GM23338 (cell line): ENCODE results near the gene SETBP1. TPM values are rescaled to one million over a fixed set of nuclear protein-coding genes. Genes with fewer than 3 reads are reported as not detected.

Source experiments
- ATAC-seq: fragments of 200-7000 bp; cut with Tn5 transposase; 3 replicates; pipeline ENCODE4 v1.9.1; 2020
- DNase-seq: peaks from one replicate; pipeline ENCODE4 v3.0.0-alpha.2; 2015; ENCODE audit warnings: low spot score
- H2AFZ ChIP-seq: fragments of 200-600 bp; sonication (generic); 2 replicates; pipeline ENCODE4 v1.8.0; 2016; ENCODE audit warnings: antibody characterized with exemption, mild to moderate bottlenecking, moderate library complexity
- H3F3A ChIP-seq: fragments of 200-600 bp; sonication (generic); replicated peaks from 2 replicates; pipeline ENCODE4 v1.8.0; 2017; ENCODE audit warnings: antibody characterized with exemption, mixed run types, low read depth
- H3K27ac ChIP-seq: fragments of 200-600 bp; sonication (generic); 2 replicates; pipeline ENCODE4 v1.6.1; 2016; ENCODE audit warnings: low read depth
- H3K27me3 ChIP-seq: fragments of 200-600 bp; sonication (generic); 2 replicates; pipeline ENCODE4 v1.8.0; 2016; ENCODE audit warnings: mild to moderate bottlenecking, mixed run types, moderate library complexity; ENCODE audit not compliant: insufficient read depth
- H3K36me3 ChIP-seq: fragments of 200-600 bp; sonication (generic); 2 replicates; pipeline ENCODE4 v1.8.0; 2016; ENCODE audit warnings: mild to moderate bottlenecking; ENCODE audit not compliant: insufficient read depth
- H3K4me1 ChIP-seq: fragments of 200-600 bp; sonication (generic); 2 replicates; pipeline ENCODE4 v1.8.0; 2016; ENCODE audit warnings: mild to moderate bottlenecking, moderate library complexity; ENCODE audit not compliant: insufficient read depth
- H3K4me2 ChIP-seq: fragments of 200-600 bp; sonication (generic); 2 replicates; pipeline ENCODE4 v1.7.1; 2017; ENCODE audit warnings: mixed run types
- H3K4me3 ChIP-seq: fragments of 200-600 bp; sonication (generic); 2 replicates; pipeline ENCODE4 v1.6.1; 2016; ENCODE audit warnings: mixed run types
- H3K79me2 ChIP-seq: fragments of 200-600 bp; sonication (generic); replicated peaks from 2 replicates; pipeline ENCODE4 v1.8.0; 2017; ENCODE audit warnings: mild to moderate bottlenecking; ENCODE audit not compliant: insufficient read depth
- H3K9me2 ChIP-seq: fragments of 200-600 bp; sonication (generic); 2 replicates; pipeline ENCODE4 v1.8.0; 2017; ENCODE audit not compliant: insufficient read depth
- H4K20me1 ChIP-seq: fragments of 200-600 bp; sonication (generic); replicated peaks from 2 replicates; pipeline ENCODE4 v1.8.0; 2017; ENCODE audit warnings: mild to moderate bottlenecking; ENCODE audit not compliant: insufficient read depth
- H3K27ac Mint-ChIP-seq: 2 replicates; pipeline ENCODE4 v1.8.0; 2020; ENCODE audit warnings: inconsistent platforms, mild to moderate bottlenecking, moderate library complexity, mixed read lengths
- H3K27me3 Mint-ChIP-seq: 3 replicates; pipeline ENCODE4 v1.8.0; 2022; ENCODE audit warnings: low read depth, mild to moderate bottlenecking, moderate library complexity, mixed read lengths, inconsistent platforms; ENCODE audit not compliant: insufficient read depth, poor library complexity
- H3K36me3 Mint-ChIP-seq: 3 replicates; pipeline ENCODE4 v1.8.0; 2021; ENCODE audit warnings: low read depth, mild to moderate bottlenecking, inconsistent platforms, moderate library complexity, mixed read lengths
- H3K4me1 Mint-ChIP-seq: 3 replicates; pipeline ENCODE4 v1.8.0; 2020; ENCODE audit warnings: mild to moderate bottlenecking, inconsistent platforms, mixed read lengths
- H3K4me3 Mint-ChIP-seq: 3 replicates; pipeline ENCODE4 v1.8.0; 2021; ENCODE audit warnings: moderate library complexity, mild to moderate bottlenecking, inconsistent platforms, mixed read lengths
- H3K9me3 Mint-ChIP-seq: 3 replicates; pipeline ENCODE4 v1.8.0; 2020; ENCODE audit warnings: moderate library complexity, mild to moderate bottlenecking, inconsistent platforms, mixed read lengths
- CREB1 ChIP-seq: fragments of 250-450 bp; sonication (Bioruptor Pico); IDR thresholded peaks from 2 replicates; pipeline ENCODE4 v1.5.0; 2020; ENCODE audit warnings: low read depth, mild to moderate bottlenecking, moderate library complexity
- ETS1 ChIP-seq: IDR thresholded peaks from 2 replicates; pipeline ENCODE4 v1.6.1; 2016; ENCODE audit warnings: antibody characterized with exemption
- EZH2 ChIP-seq: fragments of 200-600 bp; sonication (generic); IDR thresholded peaks from one replicate; pipeline ENCODE4 v1.8.0; 2017; ENCODE audit warnings: antibody characterized with exemption, mild to moderate bottlenecking, low read depth; ENCODE audit not compliant: unreplicated experiment
- EZH2phosphoT487 ChIP-seq: fragments of 200-600 bp; sonication (generic); IDR thresholded peaks from one replicate; pipeline ENCODE4 v1.8.1; 2018; ENCODE audit warnings: antibody characterized with exemption; ENCODE audit not compliant: unreplicated experiment
- JUNB ChIP-seq: IDR thresholded peaks from one replicate; pipeline ENCODE4 v1.6.1; 2016; ENCODE audit warnings: antibody characterized with exemption; ENCODE audit not compliant: unreplicated experiment
- NANOG ChIP-seq: IDR thresholded peaks from 2 replicates; pipeline ENCODE4 v1.6.1; 2016; ENCODE audit warnings: antibody characterized with exemption, borderline replicate concordance
- POLR2AphosphoS5 ChIP-seq: IDR thresholded peaks from 2 replicates; pipeline ENCODE4 v1.6.1; 2016; ENCODE audit warnings: antibody characterized with exemption, low read depth
- REST ChIP-seq: IDR thresholded peaks from one replicate; pipeline ENCODE4 v1.6.1; 2018; ENCODE audit warnings: antibody characterized with exemption; ENCODE audit not compliant: unreplicated experiment
- STAT1 ChIP-seq: IDR thresholded peaks from one replicate; pipeline ENCODE4 v1.6.1; 2016; ENCODE audit warnings: antibody characterized with exemption; ENCODE audit not compliant: unreplicated experiment
- ZNF114 ChIP-seq: fragments of 250-450 bp; sonication (Bioruptor Pico); IDR thresholded peaks from 2 replicates; pipeline ENCODE4 v1.5.0; 2020; ENCODE audit warnings: mild to moderate bottlenecking, moderate library complexity
- ZNF331 ChIP-seq: fragments of 250-450 bp; sonication (Bioruptor Pico); IDR thresholded peaks from 2 replicates; pipeline ENCODE4 v1.5.0; 2020; ENCODE audit warnings: low read depth, mild to moderate bottlenecking, moderate library complexity
- polyA plus RNA-seq: library from polyadenylated mRNA; unstranded; fragments of >200 nt; fragmentation: Nextera tagmentation; extraction: Ambion mirVana; gene quantifications from 2 replicates; pipeline ENCODE4 v1.2.1, GENCODE V29; 2016
- total RNA-seq: library from RNA; depleted of rRNA; stranded (reverse); fragments of >200 nt; shearing (Covaris generic); gene quantifications from 2 replicates; pipeline ENCODE4 v1.2.3, GENCODE V29; 2014
- TF ChIP-seq, protein P1 (sequence below), 2 experiments: fragments of 200-600 bp in 1 of 2; sonication (generic) in 1 of 2; conservative IDR thresholded peaks; 2 replicates each; pipeline versions ENCODE4 v1.5.1 to v1.6.1; 2016 to 2017; ENCODE audit warnings: antibody characterized with exemption in 2 of 2, low read depth in 2 of 2, mild to moderate bottlenecking in 2 of 2, moderate library complexity in 1 of 2
- TF ChIP-seq, protein P2 (sequence below): fragments of 250-450 bp; sonication (Bioruptor Pico); IDR thresholded peaks from 2 replicates; pipeline ENCODE4 v1.5.0; 2020; ENCODE audit warnings: mild to moderate bottlenecking, moderate library complexity

SETBP1 gene
- total and polyA plus RNA-seq, 2 experiments from 2014 or later = 1.6 to 5.5 TPM

DNA sequence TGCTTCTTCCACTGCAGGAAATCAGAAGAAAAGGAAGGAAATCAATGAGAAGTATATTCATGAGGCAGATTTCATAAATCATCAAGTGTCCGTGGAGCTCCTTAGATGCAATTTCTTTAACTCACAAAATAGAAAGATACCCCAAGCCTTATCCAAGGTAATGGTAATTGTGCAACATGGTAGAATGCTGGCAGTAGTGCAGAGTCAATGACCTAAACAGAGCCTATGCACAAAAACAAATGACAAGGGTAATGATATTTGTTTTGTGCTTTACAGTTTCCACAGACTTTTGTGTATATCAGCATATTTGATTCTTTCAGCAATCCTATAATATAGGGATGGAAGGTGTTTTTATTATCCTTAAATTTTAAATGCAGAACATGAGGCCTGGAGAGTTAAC, 102.7 kb downstream of the SETBP1 start:
- TF ChIP-seq EZH2phosphoT487 (no peak), STAT1 (no peak), ETS1 (no peak), REST (no peak), EZH2 (no peak), ZNF331 (CRISPR knock-in tag) (no peak), NANOG (no peak), CREB1 (CRISPR knock-in tag) (no peak), ZNF114 (no peak), POLR2AphosphoS5 (no peak), JUNB (no peak)
- TF ChIP-seq, protein P1, sequence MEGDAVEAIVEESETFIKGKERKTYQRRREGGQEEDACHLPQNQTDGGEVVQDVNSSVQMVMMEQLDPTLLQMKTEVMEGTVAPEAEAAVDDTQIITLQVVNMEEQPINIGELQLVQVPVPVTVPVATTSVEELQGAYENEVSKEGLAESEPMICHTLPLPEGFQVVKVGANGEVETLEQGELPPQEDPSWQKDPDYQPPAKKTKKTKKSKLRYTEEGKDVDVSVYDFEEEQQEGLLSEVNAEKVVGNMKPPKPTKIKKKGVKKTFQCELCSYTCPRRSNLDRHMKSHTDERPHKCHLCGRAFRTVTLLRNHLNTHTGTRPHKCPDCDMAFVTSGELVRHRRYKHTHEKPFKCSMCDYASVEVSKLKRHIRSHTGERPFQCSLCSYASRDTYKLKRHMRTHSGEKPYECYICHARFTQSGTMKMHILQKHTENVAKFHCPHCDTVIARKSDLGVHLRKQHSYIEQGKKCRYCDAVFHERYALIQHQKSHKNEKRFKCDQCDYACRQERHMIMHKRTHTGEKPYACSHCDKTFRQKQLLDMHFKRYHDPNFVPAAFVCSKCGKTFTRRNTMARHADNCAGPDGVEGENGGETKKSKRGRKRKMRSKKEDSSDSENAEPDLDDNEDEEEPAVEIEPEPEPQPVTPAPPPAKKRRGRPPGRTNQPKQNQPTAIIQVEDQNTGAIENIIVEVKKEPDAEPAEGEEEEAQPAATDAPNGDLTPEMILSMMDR (conservative IDR thresholded peaks at IDR 0.05; ENCODE audit: low read depth in 2 of 2) = no peak
- TF ChIP-seq, protein P2, sequence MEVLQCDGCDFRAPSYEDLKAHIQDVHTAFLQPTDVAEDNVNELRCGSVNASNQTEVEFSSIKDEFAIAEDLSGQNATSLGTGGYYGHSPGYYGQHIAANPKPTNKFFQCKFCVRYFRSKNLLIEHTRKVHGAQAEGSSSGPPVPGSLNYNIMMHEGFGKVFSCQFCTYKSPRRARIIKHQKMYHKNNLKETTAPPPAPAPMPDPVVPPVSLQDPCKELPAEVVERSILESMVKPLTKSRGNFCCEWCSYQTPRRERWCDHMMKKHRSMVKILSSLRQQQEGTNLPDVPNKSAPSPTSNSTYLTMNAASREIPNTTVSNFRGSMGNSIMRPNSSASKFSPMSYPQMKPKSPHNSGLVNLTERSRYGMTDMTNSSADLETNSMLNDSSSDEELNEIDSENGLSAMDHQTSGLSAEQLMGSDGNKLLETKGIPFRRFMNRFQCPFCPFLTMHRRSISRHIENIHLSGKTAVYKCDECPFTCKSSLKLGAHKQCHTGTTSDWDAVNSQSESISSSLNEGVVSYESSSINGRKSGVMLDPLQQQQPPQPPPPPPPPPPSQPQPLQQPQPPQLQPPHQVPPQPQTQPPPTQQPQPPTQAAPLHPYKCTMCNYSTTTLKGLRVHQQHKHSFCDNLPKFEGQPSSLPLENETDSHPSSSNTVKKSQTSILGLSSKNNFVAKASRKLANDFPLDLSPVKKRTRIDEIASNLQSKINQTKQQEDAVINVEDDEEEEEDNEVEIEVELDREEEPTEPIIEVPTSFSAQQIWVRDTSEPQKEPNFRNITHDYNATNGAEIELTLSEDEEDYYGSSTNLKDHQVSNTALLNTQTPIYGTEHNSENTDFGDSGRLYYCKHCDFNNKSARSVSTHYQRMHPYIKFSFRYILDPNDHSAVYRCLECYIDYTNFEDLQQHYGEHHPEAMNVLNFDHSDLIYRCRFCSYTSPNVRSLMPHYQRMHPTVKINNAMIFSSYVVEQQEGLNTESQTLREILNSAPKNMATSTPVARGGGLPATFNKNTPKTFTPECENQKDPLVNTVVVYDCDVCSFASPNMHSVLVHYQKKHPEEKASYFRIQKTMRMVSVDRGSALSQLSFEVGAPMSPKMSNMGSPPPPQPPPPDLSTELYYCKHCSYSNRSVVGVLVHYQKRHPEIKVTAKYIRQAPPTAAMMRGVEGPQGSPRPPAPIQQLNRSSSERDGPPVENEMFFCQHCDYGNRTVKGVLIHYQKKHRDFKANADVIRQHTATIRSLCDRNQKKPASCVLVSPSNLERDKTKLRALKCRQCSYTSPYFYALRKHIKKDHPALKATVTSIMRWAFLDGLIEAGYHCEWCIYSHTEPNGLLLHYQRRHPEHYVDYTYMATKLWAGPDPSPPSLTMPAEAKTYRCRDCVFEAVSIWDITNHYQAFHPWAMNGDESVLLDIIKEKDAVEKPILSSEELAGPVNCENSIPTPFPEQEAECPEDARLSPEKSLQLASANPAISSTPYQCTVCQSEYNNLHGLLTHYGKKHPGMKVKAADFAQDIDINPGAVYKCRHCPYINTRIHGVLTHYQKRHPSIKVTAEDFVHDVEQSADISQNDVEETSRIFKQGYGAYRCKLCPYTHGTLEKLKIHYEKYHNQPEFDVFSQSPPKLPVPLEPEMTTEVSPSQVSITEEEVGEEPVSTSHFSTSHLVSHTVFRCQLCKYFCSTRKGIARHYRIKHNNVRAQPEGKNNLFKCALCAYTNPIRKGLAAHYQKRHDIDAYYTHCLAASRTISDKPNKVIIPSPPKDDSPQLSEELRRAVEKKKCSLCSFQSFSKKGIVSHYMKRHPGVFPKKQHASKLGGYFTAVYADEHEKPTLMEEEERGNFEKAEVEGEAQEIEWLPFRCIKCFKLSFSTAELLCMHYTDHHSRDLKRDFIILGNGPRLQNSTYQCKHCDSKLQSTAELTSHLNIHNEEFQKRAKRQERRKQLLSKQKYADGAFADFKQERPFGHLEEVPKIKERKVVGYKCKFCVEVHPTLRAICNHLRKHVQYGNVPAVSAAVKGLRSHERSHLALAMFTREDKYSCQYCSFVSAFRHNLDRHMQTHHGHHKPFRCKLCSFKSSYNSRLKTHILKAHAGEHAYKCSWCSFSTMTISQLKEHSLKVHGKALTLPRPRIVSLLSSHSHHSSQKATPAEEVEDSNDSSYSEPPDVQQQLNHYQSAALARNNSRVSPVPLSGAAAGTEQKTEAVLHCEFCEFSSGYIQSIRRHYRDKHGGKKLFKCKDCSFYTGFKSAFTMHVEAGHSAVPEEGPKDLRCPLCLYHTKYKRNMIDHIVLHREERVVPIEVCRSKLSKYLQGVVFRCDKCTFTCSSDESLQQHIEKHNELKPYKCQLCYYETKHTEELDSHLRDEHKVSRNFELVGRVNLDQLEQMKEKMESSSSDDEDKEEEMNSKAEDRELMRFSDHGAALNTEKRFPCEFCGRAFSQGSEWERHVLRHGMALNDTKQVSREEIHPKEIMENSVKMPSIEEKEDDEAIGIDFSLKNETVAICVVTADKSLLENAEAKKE (CRISPR knock-in tag) = no peak
- H3K27ac Mint-ChIP-seq = no peak overlapping the region

More for the DNA sequence above, 102.7 kb downstream of the SETBP1 start:
- Mint-ChIP-seq H3K4me1 (peaks cover 22% of the 10 kb centered on the region), H3K4me3 (no peak overlapping the region), H3K9me3 (no peaks in the 10 kb centered on the region), H3K27me3 (peaks cover 5% of the 10 kb centered on the region), H3K36me3 (no peaks in the 10 kb centered on the region)
- DNase-seq = no peak
- Histone ChIP-seq H3F3A (no peaks in the 10 kb centered on the region), H3K9me2 (no peaks in the 10 kb centered on the region), H3K4me2 (no peak overlapping the region), H3K4me1 (peaks cover 4% of the 10 kb centered on the region; the same call in 1 of the 2 replicates), H3K27me3 (no peaks in the 10 kb centered on the region), H3K79me2 (no peaks in the 10 kb centered on the region), H3K4me3 (no peak overlapping the region), H3K36me3 (no peaks in the 10 kb centered on the region), H4K20me1 (no peaks in the 10 kb centered on the region), H2AFZ (no peak overlapping the region), H3K27ac (no peak overlapping the region)
- no peak for ATAC-seq
